Measurements from ENCODE around the gene CAGE1. TPM values are rescaled to one million over a fixed set of nuclear protein-coding genes. Genes with fewer than 3 reads are reported as not detected.

The CAGE1 gene
- total RNA-seq, 1 donor from 2014 or later, result not detected

GRCh38 chr6:7335519-7335918, 54.0 kb downstream of the CAGE1 start:
- Mint-ChIP-seq H3K9me3 (ENCODE audit: low read depth) (no peaks in the 10 kb centered on the region), H3K4me1 (ENCODE audit: low read depth) (peaks cover 2% of the 10 kb centered on the region), H3K27ac (no peak overlapping the region), H3K27me3 (no peaks in the 10 kb centered on the region), H3K4me3 (ENCODE audit: low read depth) (no peak overlapping the region), H3K36me3 (ENCODE audit: insufficient read depth) (no peaks in the 10 kb centered on the region)
- DNase-seq (ENCODE audit: low spot score, unreplicated experiment), result no peak
- TF ChIP-seq CTCF (IDR thresholded peaks at IDR 0.05; ENCODE audit: unreplicated experiment), result no peak

GRCh38 chr6:7334685-7335084, 54.9 kb downstream of the CAGE1 start:
- TF ChIP-seq CTCF (IDR thresholded peaks at IDR 0.05; ENCODE audit: unreplicated experiment), result no peak
- no peaks in the 10 kb centered on the region for H3K36me3 Mint-ChIP-seq (ENCODE audit: insufficient read depth)
- H3K27ac Mint-ChIP-seq, result no peak overlapping the region

GRCh38 chr6:7332090-7332745, 57.3 kb downstream of the CAGE1 start:
- no peak for TF ChIP-seq CTCF (IDR thresholded peaks at IDR 0.05; ENCODE audit: unreplicated experiment)
- DNase-seq (ENCODE audit: low spot score, unreplicated experiment), result no peak
- Mint-ChIP-seq H3K27me3 (no peaks in the 10 kb centered on the region), H3K4me3 (ENCODE audit: low read depth) (no peak overlapping the region), H3K27ac (no peak overlapping the region), H3K4me1 (ENCODE audit: low read depth) (peaks cover 2% of the 10 kb centered on the region), H3K36me3 (ENCODE audit: insufficient read depth) (no peaks in the 10 kb centered on the region), H3K9me3 (ENCODE audit: low read depth) (no peaks in the 10 kb centered on the region)

More at GRCh38 chr6:7334685-7335084, 54.9 kb downstream of the CAGE1 start:
- no peaks in the 10 kb centered on the region for H3K9me3 Mint-ChIP-seq (ENCODE audit: low read depth)
- no peak overlapping the region for H3K4me3 Mint-ChIP-seq (ENCODE audit: low read depth)
- H3K27me3 Mint-ChIP-seq, result no peaks in the 10 kb centered on the region
- peaks cover 2% of the 10 kb centered on the region for H3K4me1 Mint-ChIP-seq (ENCODE audit: low read depth)
- no peak for DNase-seq (ENCODE audit: low spot score, unreplicated experiment)

GRCh38 chr6:7331452-7331851, 58.1 kb downstream of the CAGE1 start:
- no peak overlapping the region for H3K27ac Mint-ChIP-seq
- H3K4me1 Mint-ChIP-seq (ENCODE audit: low read depth), result peaks cover 2% of the 10 kb centered on the region

GRCh38 chr6:7328243-7328642, 61.3 kb downstream of the CAGE1 start:
- Mint-ChIP-seq H3K27ac (no peak overlapping the region), H3K27me3 (no peaks in the 10 kb centered on the region), H3K9me3 (ENCODE audit: low read depth) (no peaks in the 10 kb centered on the region), H3K36me3 (ENCODE audit: insufficient read depth) (no peaks in the 10 kb centered on the region), H3K4me1 (ENCODE audit: low read depth) (peaks cover 2% of the 10 kb centered on the region), H3K4me3 (ENCODE audit: low read depth) (no peak overlapping the region)
- DNase-seq (ENCODE audit: low spot score, unreplicated experiment), result no peak
- TF ChIP-seq CTCF (IDR thresholded peaks at IDR 0.05; ENCODE audit: unreplicated experiment), result no peak

More at GRCh38 chr6:7331452-7331851, 58.1 kb downstream of the CAGE1 start:
- Mint-ChIP-seq H3K36me3 (ENCODE audit: insufficient read depth) (no peaks in the 10 kb centered on the region), H3K27me3 (no peaks in the 10 kb centered on the region), H3K4me3 (ENCODE audit: low read depth) (no peak overlapping the region), H3K9me3 (ENCODE audit: low read depth) (no peaks in the 10 kb centered on the region)
- no peak for TF ChIP-seq CTCF (IDR thresholded peaks at IDR 0.05; ENCODE audit: unreplicated experiment)
- DNase-seq (ENCODE audit: low spot score, unreplicated experiment), result no peak
